ENCODE data around the gene CDH23. TPM values are rescaled to one million over a fixed set of nuclear protein-coding genes. Genes with fewer than 3 reads are reported as not detected.

Gene CDH23
- total and polyA plus RNA-seq, 4 experiments from 2014 or later = 1.8 to 5.4 (median 3.6) TPM

GRCh38 chr10:71816421-71816851 lies 419.7 kb downstream of the CDH23 start:
- H3K9me3 Mint-ChIP-seq = peaks cover 0 to 2% (median 0%) of the 10 kb centered on the region in 8 donors
- H3K27ac Mint-ChIP-seq = no peak overlapping the region
- H3K27me3 Mint-ChIP-seq = no peaks in the 10 kb centered on the region
- no peaks in the 10 kb centered on the region for H3K27me3 ChIP-seq (ENCODE audit: insufficient read depth, low read length)
- ChIA-PET CTCF (ENCODE audit: partially characterized antibody) (interaction anchor here (1.1 to 2.4 kb wide), 3 partner anchors 80 to 152 kb away, joined by 3 to 6 read pairs (median 5); no protein-coding TSS in a partner anchor), POLR2A (ENCODE audit: partially characterized antibody) (no interaction called here)
- no peaks in the 10 kb centered on the region for H3K4me1 ChIP-seq (ENCODE audit: insufficient read depth, low read length)
- no peak overlapping the region for H3K27ac ChIP-seq (ENCODE audit: low read depth, low read length)
- DNase-seq = no peak
- intact Hi-C loops (cut with micrococcal nuclease) = no loop called here
- H3K4me3 ChIP-seq (ENCODE audit: low read length in 2 of 2) = no peak overlapping the region
- no peaks in the 10 kb centered on the region for H3K9me3 ChIP-seq (ENCODE audit: control insufficient read depth in 1 of 2, low read length in 2 of 2)
- no peak overlapping the region for H3K4me3 Mint-ChIP-seq
- peaks cover 0 to 2% (median 0%) of the 10 kb centered on the region in 4 donors for H3K4me1 Mint-ChIP-seq
- H3K36me3 ChIP-seq (ENCODE audit: insufficient read depth, low read length) = peaks cover 32% of the 10 kb centered on the region
- peaks cover 43 to 60% of the 10 kb centered on the region in 2 donors for H3K36me3 Mint-ChIP-seq

- DNase-seq = no peak
- peak overlapping the region in 3 of 7 donors; percentile 2 to 65 (median 53) for H3K27ac Mint-ChIP-seq
- CTCF ChIA-PET (ENCODE audit: partially characterized antibody) = interaction anchor here (1.1 to 2.4 kb wide), 2 partner anchors 79 to 120 kb away, joined by 3 to 6 read pairs; no protein-coding TSS in a partner anchor
Observed at GRCh38 chr10:71816936-71817618, 420.4 kb downstream of the CDH23 start.

GRCh38 chr10:71817831-71818655 lies 421.3 kb downstream of the CDH23 start:
- Histone ChIP-seq H3K4me3 (ENCODE audit: low read length in 2 of 2) (no peak overlapping the region), H3K27ac (ENCODE audit: low read depth, low read length) (no peak overlapping the region), H3K9me3 (ENCODE audit: control insufficient read depth in 1 of 2, low read length in 2 of 2) (no peaks in the 10 kb centered on the region), H3K4me1 (ENCODE audit: insufficient read depth, low read length) (no peaks in the 10 kb centered on the region), H3K36me3 (ENCODE audit: insufficient read depth, low read length) (peaks cover 44% of the 10 kb centered on the region), H3K27me3 (ENCODE audit: insufficient read depth, low read length) (no peaks in the 10 kb centered on the region)
- Mint-ChIP-seq H3K4me3 (no peak overlapping the region), H3K9me3 (peaks cover 0 to 2% (median 0%) of the 10 kb centered on the region in 8 donors), H3K27ac (no peak overlapping the region), H3K27me3 (no peaks in the 10 kb centered on the region), H3K36me3 (peaks cover 54 to 75% of the 10 kb centered on the region in 2 donors), H3K4me1 (no peaks in the 10 kb centered on the region)
- intact Hi-C loops (cut with micrococcal nuclease) = no loop called here
- DNase-seq = no peak
- CTCF ChIA-PET (ENCODE audit: partially characterized antibody) = interaction anchor here (1.1 to 2.4 kb wide), 3 partner anchors 121 to 251 kb away, joined by 3 to 6 read pairs (median 5); no protein-coding TSS in a partner anchor
- POLR2A ChIA-PET (ENCODE audit: partially characterized antibody) = no interaction called here

More at GRCh38 chr10:71816936-71817618, 420.4 kb downstream of the CDH23 start:
- Mint-ChIP-seq H3K4me1 (peaks cover 0 to under 1% (median 0%) of the 10 kb centered on the region in 4 donors), H3K4me3 (no peak overlapping the region), H3K9me3 (peaks cover 0 to 2% (median 0%) of the 10 kb centered on the region in 8 donors), H3K36me3 (peaks cover 50 to 67% of the 10 kb centered on the region in 2 donors), H3K27me3 (no peaks in the 10 kb centered on the region)
- Histone ChIP-seq H3K4me1 (ENCODE audit: insufficient read depth, low read length) (no peaks in the 10 kb centered on the region), H3K4me3 (ENCODE audit: low read length in 2 of 2) (no peak overlapping the region), H3K27me3 (ENCODE audit: insufficient read depth, low read length) (no peaks in the 10 kb centered on the region), H3K36me3 (ENCODE audit: insufficient read depth, low read length) (peaks cover 38% of the 10 kb centered on the region), H3K9me3 (ENCODE audit: control insufficient read depth in 1 of 2, low read length in 2 of 2) (no peaks in the 10 kb centered on the region), H3K27ac (ENCODE audit: low read depth, low read length) (no peak overlapping the region)
- intact Hi-C loops (cut with micrococcal nuclease) = no loop called here
- POLR2A ChIA-PET (ENCODE audit: partially characterized antibody) = no interaction called here

GRCh38 chr10:71818674-71819260 lies 422.0 kb downstream of the CDH23 start:
- H3K9me3 Mint-ChIP-seq = peaks cover 0 to 2% (median 0%) of the 10 kb centered on the region in 8 donors
- H3K27me3 ChIP-seq (ENCODE audit: insufficient read depth, low read length) = no peaks in the 10 kb centered on the region
- H3K9me3 ChIP-seq (ENCODE audit: control insufficient read depth in 1 of 2, low read length in 2 of 2) = no peaks in the 10 kb centered on the region
- H3K27ac ChIP-seq (ENCODE audit: low read depth, low read length) = no peak overlapping the region
- H3K27ac Mint-ChIP-seq = peak overlapping the region in 1 of 7 donors; percentile 43
- no peaks in the 10 kb centered on the region for H3K27me3 Mint-ChIP-seq
- ChIA-PET POLR2A (ENCODE audit: partially characterized antibody) (no interaction called here), CTCF (ENCODE audit: partially characterized antibody) (interaction anchor here (0.8 to 1.7 kb wide), 3 partner anchors 122 to 501 kb away, joined by 3 to 5 read pairs (median 3); no protein-coding TSS in a partner anchor)
- peaks cover 50% of the 10 kb centered on the region for H3K36me3 ChIP-seq (ENCODE audit: insufficient read depth, low read length)
- H3K4me1 Mint-ChIP-seq = peaks cover 0 to 4% (median 0%) of the 10 kb centered on the region in 4 donors
- H3K36me3 Mint-ChIP-seq = peaks cover 57 to 82% of the 10 kb centered on the region in 2 donors
- no peaks in the 10 kb centered on the region for H3K4me1 ChIP-seq (ENCODE audit: insufficient read depth, low read length)
- DNase-seq = no peak
- no peak overlapping the region for H3K4me3 ChIP-seq (ENCODE audit: low read length in 2 of 2)
- no peak overlapping the region for H3K4me3 Mint-ChIP-seq
- intact Hi-C loops (cut with micrococcal nuclease) = no loop called here

- H3K9me3 Mint-ChIP-seq = peaks cover 0 to 2% (median 0%) of the 10 kb centered on the region in 8 donors
- ChIA-PET POLR2A (ENCODE audit: partially characterized antibody) (no interaction called here), CTCF (ENCODE audit: partially characterized antibody) (interaction anchor here (0.8 to 1.7 kb wide), 3 partner anchors 122 to 502 kb away, joined by 3 to 5 read pairs (median 3); no protein-coding TSS in a partner anchor)
- Histone ChIP-seq H3K36me3 (ENCODE audit: insufficient read depth, low read length) (peaks cover 57% of the 10 kb centered on the region), H3K4me1 (ENCODE audit: insufficient read depth, low read length) (no peaks in the 10 kb centered on the region), H3K27me3 (ENCODE audit: insufficient read depth, low read length) (no peaks in the 10 kb centered on the region), H3K4me3 (ENCODE audit: low read length in 2 of 2) (no peak overlapping the region), H3K9me3 (ENCODE audit: control insufficient read depth in 1 of 2, low read length in 2 of 2) (no peaks in the 10 kb centered on the region), H3K27ac (ENCODE audit: low read depth, low read length) (no peak overlapping the region)
- intact Hi-C loops (cut with micrococcal nuclease) = no loop called here
- H3K27me3 Mint-ChIP-seq = no peaks in the 10 kb centered on the region
- H3K27ac Mint-ChIP-seq = peak overlapping the region in 1 of 7 donors; percentile 78
- H3K4me3 Mint-ChIP-seq = no peak overlapping the region
- no peak for DNase-seq
- peaks cover 57 to 88% of the 10 kb centered on the region in 2 donors for H3K36me3 Mint-ChIP-seq
- peaks cover 0 to 4% (median 0%) of the 10 kb centered on the region in 4 donors for H3K4me1 Mint-ChIP-seq
Observed at GRCh38 chr10:71819441-71819861, 422.7 kb downstream of the CDH23 start.

GRCh38 chr10:71819985-71820384 lies 423.3 kb downstream of the CDH23 start:
- no peak overlapping the region for H3K27ac ChIP-seq (ENCODE audit: low read depth, low read length)
- H3K9me3 ChIP-seq (ENCODE audit: control insufficient read depth in 1 of 2, low read length in 2 of 2) = no peaks in the 10 kb centered on the region
- POLR2A ChIA-PET (ENCODE audit: partially characterized antibody) = no interaction called here
- Mint-ChIP-seq H3K4me3 (no peak overlapping the region), H3K9me3 (peaks cover 0 to 2% (median 0%) of the 10 kb centered on the region in 8 donors), H3K27ac (no peak overlapping the region), H3K4me1 (peaks cover 0 to 4% (median 0%) of the 10 kb centered on the region in 4 donors), H3K36me3 (peaks cover 57 to 92% of the 10 kb centered on the region in 2 donors), H3K27me3 (no peaks in the 10 kb centered on the region)
- intact Hi-C loops (cut with micrococcal nuclease) = no loop called here
- DNase-seq = no peak
- CTCF ChIA-PET (ENCODE audit: partially characterized antibody) = no interaction called here
- H3K4me3 ChIP-seq (ENCODE audit: low read length in 2 of 2) = no peak overlapping the region
- H3K27me3 ChIP-seq (ENCODE audit: insufficient read depth, low read length) = no peaks in the 10 kb centered on the region
- no peaks in the 10 kb centered on the region for H3K4me1 ChIP-seq (ENCODE audit: insufficient read depth, low read length)
- peaks cover 63% of the 10 kb centered on the region for H3K36me3 ChIP-seq (ENCODE audit: insufficient read depth, low read length)

Measured in CD4-positive, alpha-beta memory T cell (primary cell).